NCI-H345 treated with DMSO at 0.1 percent for 48 hours (cell line): Measurements from ENCODE around the gene FGFR4.

Source experiments
- DNase-seq: peaks from one replicate; lab custom pipeline; 2025; ENCODE audit not compliant: unreplicated experiment; lab: John Stamatoyannopoulos, UW

Gene FGFR4

GRCh38 chr5:177131019-177131320, 44.3 kb downstream of the FGFR4 start:
- no peak for DNase-seq

GRCh38 chr5:177131352-177132135, 44.8 kb downstream of the FGFR4 start:
- DNase-seq, result no peak

- DNase-seq, result no peak
Measured at GRCh38 chr5:177132136-177133095, 45.7 kb downstream of the FGFR4 start.

GRCh38 chr5:177133096-177133852, 46.6 kb downstream of the FGFR4 start, which contains the start of gene NSD1:
Gene NSD1 (plus strand): TSS chr5:177133773. CDS start chr5:177135104, 1,331 bp downstream.
- no peak for DNase-seq

- no peak for DNase-seq
Measured at GRCh38 chr5:177133853-177134696, 47.4 kb downstream of the FGFR4 start.

- no peak for DNase-seq
Measured at GRCh38 chr5:177134697-177135225, 48.0 kb downstream of the FGFR4 start.

GRCh38 chr5:177140312-177140711, 53.6 kb downstream of the FGFR4 start:
- DNase-seq, result no peak

GRCh38 chr5:177141496-177141895, 54.8 kb downstream of the FGFR4 start:
- no peak for DNase-seq

GRCh38 chr5:177142098-177142611, 55.4 kb downstream of the FGFR4 start:
- no peak for DNase-seq

GRCh38 chr5:177142778-177143177, 56.1 kb downstream of the FGFR4 start:
- no peak for DNase-seq

- DNase-seq, result no peak
Measured at GRCh38 chr5:177146891-177147638, 60.4 kb downstream of the FGFR4 start.
